ENCODE results near the gene ICOSLG.
"Not testable (repeated sequence)": the region's sequence is repeated elsewhere in the genome, so short reads cannot be mapped to it uniquely, and the experiment has no call there.

The ICOSLG gene

DNA sequence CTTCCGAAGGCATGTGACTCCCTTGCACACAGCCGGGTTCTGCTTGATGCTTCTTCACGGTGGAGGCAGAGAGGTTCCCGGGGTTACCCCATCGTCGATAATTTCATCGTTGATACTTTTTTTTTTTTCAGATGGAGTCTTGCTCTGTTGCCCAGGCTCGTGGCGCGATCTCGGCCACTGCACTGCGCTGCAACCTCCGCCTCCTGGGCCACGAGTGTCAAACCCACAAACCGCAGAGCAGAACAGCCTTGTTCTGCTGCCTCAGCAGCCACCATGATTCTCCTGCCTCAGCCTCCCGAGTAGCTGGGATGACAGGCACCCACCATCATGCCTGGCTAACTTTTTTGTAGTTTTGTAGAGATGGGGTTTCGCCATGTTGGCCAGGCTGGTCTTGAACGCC, 20.1 kb downstream of the ICOSLG start:
- DNase-seq = not testable (repeated sequence)

DNA sequence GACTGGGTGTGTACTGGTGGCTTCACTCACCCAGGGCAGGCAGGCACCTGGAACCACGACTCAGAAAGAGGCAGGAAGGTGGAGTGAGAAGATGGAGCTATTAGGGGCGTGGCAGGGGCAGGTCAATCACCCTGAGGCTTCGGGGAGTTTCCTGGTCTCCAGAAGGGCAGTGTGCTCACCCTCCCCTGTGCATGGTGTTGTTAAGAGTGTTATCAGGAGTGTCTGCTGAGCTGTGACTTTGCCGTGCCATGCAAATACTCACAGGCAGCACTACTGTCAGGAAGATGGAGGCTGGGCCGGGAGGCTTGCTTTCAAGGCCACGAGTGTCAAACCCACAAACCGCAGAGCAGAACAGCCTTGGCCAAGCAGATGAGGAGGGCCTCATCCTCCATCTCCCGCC, 22.3 kb downstream of the ICOSLG start:
- not testable (repeated sequence) for DNase-seq

DNA sequence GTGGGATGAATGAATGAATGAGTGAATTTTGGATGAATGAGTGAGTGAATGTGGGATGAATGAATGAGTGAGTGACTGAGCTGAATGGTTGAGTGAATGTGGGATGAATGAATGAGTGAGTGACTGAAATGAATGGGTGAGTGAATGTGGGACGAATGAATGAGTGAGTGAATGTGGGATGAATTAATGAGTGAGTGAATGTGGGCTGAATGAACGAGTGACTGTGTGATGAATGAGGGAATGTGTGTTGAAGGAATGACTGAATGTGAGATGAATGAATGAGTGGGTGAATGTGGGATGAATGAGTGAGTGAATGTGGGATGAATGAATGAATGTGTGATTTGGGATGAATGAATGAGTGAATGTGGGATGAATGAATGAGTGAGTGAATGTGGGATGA, 28.8 kb downstream of the ICOSLG start:
- not testable (repeated sequence) for DNase-seq

DNA sequence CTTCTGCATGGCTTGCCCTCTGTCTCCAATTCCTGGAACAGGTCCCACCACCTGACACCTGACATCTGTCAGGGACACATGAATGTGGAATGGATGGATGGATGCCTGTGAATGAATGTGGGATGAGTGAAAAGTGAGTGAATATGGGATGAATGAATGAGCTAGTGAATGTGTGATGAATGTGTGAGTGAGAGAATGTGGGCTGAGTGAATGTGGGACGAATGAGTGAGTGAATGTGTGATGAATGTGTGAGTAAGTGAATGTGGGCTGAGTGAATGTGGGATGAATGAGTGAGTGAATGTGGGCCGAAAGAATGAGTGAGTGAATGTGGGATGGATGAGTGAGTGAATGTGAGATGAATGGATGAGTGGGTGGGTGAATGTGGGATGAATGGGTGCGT, 29.2 kb downstream of the ICOSLG start:
- DNase-seq = not testable (repeated sequence)

DNA sequence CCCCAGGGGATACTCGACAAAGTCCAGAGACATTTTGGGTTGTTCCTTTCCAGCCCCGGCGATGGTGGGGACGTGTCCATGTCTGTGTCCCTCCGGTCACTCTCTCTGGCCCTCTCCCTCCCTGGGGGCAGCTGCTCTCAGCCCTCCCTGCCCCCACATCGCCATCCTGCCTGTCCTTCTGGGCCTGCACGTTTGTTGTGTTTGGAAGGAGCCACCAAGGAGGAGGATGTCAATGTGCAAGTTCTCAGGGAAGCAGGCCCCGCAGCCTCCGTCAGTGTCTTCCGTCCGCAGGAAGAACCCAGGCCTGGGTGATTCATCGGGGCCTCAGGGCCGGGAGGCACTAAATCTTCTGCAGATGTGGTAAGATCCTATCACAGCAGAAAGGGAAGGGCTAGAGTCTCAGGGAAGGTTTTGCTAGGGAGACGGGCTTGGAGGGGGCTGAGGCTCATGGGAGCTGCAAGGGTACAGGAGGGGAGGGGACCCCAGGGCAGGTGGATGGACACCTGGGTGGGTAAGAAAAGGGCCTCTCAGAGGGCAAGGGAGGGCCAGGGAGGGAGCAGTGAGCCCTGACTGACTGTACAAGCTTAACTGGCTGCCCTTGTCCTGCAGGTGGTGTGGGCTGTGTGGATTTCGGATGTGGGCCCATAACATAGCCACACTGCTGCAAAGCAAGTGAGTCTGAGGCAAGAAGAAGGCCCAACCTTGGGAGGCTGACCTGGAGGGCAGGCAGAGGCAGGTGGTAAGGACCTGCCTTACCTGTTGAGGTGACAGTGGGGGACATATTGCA, 32.7 kb downstream of the ICOSLG start:
- DNase-seq = not testable (repeated sequence)

DNA sequence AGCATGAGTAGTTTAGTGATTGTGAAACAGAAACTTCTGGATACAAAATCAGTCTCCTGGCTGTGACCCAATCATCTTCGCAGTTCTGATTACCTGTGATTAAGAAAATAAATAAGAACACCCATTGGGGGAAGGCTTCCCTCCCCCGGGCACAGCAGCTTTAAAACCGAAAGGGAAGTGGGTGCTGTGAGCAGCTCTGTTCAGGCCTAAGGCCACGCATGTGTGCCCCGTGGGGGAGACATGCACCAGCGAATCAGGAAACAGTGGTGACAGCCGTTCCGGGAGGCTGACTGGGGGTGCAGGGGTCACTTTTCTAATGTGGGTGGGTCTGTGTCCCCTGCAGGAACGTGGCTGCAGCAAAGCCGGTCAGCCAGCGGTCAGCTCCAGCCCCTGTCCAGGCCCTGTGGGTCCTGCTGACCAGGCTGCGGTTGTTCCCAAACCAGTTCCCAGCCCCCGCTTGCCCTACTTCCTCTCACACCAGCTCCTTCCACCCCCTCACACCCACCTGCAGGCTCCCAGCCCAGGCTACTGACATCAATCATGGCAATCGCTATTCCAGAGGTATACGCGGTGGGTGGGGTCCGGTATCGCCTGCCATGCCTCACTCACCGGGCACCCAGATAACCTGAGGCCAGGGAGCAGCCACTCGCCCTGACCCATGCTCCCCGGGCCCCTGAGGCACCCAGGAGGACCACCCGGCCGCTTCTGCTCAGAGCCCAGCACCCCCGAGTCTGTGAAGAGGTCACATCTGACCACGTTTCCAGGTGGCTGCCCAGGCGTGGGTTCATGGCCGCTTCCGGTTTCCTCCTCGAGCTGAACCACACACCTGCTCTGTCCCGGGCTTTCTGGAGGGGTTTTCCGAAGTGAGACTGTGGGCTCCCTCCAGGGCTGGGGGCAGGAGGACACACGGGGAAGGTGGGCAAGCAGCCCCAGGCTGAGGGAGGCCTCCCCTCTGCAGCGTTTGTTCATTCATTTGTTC, 33.8 kb downstream of the ICOSLG start:
- DNase-seq = not testable (repeated sequence)

DNA sequence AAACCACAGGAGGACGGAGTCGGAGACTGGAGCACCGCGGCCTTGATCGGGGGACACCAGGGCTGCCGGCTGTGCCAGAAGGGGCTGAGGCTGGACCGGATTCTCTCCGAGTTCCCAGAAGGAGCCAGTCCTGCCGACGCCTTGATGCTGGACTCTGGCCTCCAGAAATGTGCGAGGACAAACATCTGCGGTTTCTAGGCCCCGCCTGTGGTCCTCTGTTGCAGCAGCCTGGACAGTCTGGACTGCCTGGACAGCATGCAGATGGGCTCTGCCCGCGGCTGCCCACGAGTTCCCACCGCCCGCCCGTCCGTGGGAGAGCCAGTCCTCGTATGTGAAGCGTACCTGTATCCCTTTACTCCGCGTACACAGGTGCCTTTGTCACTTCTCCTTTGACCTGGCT, 34.6 kb downstream of the ICOSLG start:
- DNase-seq = not testable (repeated sequence)

DNA sequence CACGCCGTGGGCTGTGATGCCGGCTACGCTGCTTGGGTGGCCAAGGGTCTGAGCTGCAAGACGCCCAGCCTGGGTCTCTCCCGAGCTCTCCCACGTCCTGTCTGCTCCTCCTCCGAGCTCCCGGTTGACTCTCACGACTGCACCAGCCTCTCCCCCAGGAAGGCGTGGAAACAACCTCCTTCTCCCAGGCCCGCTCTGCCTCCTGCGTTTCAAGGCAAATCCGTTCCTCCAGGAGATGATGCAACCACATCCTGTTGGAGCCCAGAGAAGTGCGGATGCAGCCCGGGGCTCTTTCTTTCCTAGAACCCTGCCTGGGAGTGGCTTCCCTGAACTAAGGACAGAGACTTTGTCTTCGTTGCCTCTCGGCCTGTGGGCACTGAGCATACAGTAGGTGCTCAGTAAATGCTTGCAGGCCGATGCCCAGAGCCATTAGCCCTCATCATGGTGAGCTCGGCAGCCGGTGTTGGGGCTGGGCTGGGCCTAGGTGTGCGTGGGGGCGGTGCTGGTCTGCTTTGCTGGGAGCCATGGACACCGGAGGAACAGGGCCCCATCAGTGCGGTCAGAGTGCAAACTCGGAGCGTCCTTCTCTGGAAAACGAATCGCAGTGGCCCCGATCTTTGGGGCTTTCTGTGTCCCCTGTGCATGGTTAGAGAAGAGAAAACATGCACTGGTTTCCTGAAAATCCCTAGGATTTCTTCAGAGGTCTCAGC, 38.0 kb downstream of the ICOSLG start:
- DNase-seq = not testable (repeated sequence)

DNA sequence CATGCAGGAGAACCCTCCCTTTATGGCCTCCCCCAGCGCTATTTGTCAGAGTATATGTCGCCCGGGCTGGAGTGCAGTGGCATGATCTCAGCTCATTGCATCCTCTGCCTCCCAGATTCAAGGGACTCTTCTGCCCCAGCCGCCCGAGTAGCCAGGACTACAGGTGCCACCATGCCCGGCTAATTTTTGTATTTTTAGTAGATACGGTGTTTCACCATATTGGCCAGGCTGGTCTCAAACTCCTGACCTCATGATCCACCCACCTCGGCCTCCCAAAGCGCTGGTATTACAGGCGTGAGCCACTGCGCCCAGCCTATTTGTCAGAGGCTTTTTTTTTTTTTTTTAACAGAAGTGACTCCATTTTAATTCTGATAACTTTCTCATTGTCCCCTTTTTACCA, 40.7 kb downstream of the ICOSLG start:
- DNase-seq = not testable (repeated sequence)

DNA sequence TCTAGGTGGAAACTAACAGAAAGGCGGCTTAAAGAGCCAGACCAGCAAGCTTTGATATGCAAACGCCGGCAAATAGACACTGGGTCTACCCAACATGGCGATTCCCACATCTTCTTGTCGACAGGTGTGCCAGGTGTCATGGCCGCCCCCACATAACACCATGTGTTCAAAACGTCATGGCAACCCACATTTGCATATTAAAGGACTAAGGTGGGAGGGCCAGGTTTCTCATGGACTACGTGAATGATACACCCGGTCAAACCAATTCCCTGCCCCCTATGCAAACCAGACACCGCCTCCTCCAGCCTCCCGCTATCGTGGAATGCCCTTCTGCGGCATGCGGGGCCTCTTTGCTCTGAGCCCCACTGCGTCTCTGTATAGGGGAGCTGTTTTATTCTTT, 41.3 kb downstream of the ICOSLG start:
- no peak for DNase-seq

DNA sequence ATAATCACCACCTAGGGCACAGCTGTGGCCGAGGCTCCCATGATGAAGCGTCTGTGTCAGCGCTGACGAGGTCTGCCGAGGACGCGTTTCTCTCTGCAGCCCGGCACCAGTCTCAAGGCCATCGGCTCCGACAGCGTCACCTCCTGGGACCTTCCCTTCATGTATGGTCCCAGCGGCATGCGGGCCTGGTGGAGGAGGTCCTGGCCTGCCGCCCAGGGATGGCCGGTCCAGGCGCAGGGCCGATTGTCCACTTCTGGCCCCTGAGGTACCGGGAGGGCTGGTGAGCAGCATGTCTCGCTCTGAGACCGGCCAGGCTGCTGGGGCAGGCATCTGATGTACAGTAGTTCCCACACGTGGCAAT, 43.6 kb downstream of the ICOSLG start:
- not testable (repeated sequence) for DNase-seq

DNA sequence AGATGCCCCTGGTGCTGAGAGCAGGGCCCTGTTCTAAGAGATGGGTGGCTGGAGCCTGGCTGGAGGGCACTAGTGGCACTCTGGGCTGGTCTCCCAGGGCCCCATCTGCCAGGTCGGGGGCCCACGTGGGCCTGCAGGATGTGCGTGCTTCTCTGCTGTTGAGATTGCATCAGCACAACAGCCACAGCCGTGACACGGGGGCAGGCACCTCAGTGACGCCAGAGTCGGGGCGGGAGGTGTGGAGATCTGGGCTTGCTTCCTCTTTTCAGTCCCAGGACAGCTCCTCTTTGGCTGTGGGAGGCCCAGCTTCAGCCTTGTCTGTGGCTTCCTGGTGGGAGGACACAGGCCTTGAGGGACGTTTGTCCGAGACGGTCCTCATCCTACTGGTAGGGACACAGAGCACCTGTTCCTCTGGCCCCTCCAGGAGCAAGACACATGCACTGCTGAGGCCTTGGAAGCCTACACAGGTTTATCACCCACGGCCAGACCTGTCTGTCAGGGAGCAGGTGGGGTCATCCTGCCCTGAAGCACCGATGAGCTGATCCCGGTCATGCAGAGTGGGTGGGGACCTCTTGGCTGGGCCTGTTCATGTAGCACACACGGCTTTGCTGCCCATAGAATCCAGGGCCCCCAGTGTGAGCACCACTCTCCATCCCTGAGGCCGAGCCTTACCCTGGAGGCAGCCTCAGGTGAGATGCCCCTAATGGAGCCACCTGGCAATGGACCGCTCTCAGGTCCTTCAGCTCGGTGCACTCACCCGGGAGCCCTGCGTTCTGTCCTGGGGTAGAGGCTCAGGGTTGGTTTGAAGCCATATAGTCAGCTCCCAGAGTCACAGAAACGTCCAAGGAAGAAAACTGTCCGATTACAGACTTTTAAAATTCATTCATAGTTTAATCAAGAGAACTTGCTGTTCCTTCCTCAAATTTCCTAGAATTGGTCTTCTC, 44.3 kb downstream of the ICOSLG start:
- DNase-seq = not testable (repeated sequence)

DNA sequence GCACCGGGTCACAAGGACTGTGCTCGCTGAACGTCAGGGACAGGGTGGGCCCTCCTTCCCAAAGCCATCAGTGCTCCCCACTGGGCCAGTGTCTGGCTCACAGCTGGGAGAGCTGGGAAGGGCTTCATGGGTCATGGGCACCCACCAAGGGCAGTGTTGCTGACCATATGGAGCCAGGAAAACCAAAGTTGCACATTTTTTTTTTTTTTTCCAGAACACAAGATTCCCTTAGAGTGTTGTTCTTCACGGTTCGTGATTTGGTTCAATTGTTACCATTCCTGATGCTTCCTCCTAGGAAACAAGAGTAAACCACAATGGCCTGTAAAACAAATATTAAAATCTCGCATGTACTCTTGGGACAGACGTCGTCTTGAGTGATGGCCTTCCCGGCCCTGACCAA, 45.9 kb downstream of the ICOSLG start:
- DNase-seq = not testable (repeated sequence)

DNA sequence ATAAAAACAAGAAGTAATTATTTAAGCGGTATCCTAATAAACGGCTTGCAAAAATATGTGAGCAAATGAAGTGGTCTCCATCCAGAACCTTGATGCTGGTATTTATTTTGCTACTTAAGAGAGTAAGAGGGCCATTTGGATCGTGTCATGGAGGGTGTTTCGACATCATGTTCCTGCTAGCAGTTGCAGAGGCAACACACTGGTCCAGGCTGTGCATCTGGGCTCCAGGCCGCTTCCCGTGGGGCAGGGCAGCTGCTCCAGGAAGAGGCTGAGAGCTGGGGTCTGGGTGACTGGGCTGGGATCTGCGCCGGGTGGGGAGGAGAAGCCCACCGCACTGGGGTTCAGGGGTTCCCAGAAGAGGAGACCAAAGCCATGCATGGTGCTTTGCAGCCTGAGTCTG, 46.3 kb downstream of the ICOSLG start:
- not testable (repeated sequence) for DNase-seq

DNA sequence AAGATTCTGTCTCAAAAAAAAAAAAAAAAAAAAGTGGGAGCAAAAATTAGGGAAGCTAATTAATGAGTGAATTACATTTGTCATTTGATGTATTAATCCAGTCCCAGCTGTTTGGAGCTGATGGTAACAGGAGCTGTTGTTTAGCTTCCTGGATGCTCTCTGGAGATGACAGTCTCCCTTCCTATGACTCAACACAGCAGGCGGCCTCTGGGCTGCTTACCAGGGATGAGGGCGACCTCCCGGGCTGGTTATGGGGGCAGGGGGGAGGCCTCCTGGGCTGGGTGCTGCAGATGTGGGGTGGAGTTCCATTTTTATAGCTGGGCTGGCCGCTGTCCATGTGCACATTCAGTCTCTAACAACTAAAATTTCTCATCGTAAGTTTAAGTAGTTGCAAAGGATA, 47.6 kb downstream of the ICOSLG start:
- DNase-seq = not testable (repeated sequence)

DNA sequence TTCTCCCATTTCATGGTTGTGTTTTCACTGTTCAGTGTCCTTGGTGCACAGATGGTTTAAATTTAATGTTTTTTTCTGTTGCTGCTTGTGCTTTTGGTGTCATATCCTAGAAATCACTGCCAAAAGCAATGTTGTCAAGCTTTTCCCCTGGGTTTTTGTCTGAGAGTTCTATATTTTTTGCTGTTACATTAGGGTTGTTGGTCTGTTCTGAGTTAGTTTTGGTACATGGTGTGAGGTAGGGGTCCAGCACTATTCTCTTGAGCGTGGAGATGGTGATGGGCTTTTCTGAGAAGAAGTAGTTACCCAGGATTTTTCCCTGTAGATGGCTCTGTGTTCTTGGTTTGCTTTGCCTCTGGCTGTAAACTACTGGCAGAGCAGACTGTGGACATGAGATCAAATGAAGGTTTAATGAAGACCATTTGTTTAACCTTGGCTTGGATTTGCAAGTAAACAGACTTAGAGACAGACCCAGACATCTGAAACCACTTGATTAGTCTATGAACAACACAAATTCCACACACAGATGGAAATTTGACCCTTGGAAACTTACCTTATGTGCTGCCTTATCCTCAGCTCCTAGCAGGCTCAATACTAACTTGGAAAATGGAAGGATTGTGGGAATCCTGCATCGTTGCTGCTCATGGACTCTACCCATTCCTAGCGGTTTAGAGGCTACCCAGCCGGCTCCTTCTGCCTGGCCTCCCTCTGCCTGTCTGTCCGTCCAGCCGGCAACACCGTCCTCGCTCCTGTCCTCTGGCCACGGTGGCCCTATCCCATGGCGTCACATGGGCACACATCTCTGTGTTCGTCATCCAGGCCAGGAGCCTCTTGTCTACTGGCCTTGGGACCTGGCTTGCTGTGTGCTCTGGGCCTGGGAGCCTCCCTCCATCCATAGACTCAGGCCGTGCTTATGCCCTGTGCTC, 50.1 kb downstream of the ICOSLG start:
- DNase-seq = not testable (repeated sequence)

DNA sequence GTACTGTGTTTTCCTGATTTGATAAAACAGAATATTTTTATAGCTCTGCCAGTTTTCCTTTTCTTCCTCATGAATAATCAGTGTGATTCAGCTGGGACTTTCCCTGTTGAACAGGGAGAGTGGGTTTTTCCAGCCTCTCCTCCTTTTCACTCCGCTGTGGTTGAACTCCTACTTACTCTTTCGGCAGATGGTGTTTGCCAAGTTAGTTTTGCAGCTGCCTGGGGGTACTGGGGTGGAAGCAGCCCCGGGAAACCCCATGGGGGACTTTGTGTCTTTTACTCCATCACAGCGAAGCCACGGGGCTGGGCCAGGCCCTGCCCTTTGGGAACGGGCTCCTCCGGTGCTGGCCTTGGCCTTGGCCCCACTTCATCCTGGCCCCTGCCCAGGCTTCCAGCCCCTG, 55.9 kb downstream of the ICOSLG start:
- DNase-seq = not testable (repeated sequence)

DNA sequence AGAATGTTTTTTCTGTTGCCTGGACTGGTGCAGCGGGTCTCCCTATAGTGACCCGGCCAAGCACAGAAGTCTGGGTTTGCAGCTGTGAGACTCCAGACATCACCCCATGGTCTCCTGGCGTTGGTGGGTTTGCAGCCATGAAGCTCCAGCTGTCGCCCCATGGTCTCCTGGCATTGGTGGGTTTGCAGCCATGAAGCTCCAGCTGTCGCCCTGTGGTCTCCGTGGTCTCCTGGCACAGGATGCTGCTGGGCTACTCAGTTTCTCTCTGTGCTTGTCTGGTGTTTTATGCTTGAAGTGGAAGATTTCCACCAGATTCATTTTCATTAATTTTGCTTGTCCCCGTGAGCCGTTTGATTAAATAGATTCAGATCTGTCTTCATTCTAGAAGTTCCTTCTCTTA, 58.5 kb downstream of the ICOSLG start:
- not testable (repeated sequence) for DNase-seq

DNA sequence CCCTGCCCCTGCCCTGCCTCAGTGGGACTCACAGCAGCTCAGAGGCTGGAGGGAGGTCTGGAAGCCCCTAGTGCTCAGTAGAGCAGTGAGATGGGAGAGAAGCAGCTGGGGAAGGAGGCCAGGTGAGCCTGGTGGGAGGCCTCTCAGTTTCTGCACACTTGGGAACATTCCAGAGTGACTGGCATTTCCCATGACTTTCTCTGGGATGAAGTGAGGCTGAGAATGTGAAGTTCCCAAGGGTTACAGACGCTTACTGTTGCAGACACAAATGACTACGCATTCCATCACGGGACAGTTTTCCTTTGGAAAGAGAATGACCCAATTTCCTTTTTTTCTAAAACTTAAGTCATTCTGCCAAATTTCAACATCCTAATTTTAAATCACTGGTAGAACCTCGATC, 59.2 kb downstream of the ICOSLG start:
- DNase-seq = not testable (repeated sequence)

DNA sequence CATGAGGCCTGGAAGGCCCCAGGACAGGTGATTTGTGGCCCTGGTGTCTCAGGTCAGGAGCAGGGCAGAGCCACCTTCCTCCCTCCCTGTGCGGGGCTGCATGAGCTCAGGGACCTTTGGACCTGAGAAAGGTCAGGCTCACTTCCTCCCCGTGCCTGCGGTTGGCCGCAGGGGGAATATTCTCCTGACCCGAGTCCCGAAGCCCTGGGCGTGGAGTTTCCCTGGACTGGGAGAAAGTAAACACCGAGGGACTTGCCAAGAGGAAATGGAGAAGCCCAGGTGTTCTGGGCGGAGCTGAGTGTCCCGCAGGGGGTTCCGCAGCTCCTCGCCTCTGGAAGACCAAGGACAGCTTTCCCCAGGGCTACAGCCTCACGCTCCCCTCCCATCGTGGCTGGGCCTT, 64.6 kb downstream of the ICOSLG start:
- DNase-seq = not testable (repeated sequence)

DNA sequence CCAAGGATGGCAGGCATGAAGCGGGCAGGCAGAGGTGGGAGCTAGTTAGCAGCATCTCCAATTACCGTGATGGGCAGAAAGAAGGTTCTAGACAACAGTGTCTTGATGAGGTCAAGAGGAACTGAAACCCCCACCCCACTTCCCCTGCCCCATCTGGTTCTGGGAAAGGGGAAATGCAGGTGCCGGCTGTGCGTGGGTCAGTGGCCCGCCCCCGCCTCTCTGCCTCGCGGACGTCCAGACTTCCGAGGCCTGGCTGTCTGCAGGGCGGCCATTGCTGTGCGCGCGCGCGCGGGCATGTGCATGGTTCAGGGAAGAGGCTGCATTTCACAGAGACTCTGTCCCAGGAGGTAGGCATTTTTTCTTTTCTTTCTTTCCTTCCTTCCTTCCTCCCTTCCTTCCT, 65.6 kb downstream of the ICOSLG start:
- DNase-seq = not testable (repeated sequence)

Data from NCI-H345 (cell line).